HG03025 (cell line): ENCODE results near the gene RGS6.

Experiments used
- ATAC-seq: cut with Tn5 transposase; IDR thresholded peaks from one replicate; pipeline ENCODE4 v1.9.1; 2021; ENCODE audit warnings: mild to moderate bottlenecking, moderate library complexity; ENCODE audit not compliant: unreplicated experiment, low FRiP score

RGS6 gene

GRCh38 chr14:72515779-72516770, 583.8 kb downstream of the RGS6 start:
- ATAC-seq: no peak

DNA sequence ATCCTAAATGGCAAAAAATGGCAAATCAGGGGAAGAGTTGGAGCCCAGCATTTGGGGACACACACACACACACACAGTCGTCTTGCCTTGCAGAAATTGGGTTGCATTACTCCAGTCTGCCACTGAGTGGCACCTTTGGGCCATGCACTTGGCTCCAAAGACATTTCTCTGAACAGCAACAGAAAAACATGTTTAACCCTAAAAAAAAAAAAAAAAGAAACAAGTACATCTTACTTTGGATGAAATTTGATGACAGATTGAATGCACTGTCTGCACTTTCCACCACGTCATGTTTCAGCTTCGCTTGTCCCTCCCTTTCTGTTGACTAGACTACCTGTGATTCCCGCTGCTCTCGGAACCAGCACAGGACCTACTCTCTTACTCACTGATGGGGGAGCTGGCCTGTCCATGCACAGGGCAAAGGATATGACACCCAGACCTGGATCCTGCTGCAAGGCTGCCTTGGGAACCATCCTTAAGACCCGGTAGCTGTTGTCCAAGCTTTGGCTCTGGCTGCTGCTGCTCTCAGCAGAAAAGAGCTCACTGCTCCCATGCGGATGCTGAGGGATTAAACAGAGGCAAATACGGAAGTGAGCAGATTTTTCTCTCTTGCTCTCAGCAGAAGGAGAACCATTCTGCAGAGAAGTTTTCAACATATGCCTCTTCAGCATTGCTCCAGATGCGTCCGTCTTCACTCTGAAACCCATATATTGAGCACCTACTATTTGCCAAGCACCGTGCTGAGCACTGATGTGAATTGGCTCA, 584.9 kb downstream of the RGS6 start:
- no peak for ATAC-seq

DNA sequence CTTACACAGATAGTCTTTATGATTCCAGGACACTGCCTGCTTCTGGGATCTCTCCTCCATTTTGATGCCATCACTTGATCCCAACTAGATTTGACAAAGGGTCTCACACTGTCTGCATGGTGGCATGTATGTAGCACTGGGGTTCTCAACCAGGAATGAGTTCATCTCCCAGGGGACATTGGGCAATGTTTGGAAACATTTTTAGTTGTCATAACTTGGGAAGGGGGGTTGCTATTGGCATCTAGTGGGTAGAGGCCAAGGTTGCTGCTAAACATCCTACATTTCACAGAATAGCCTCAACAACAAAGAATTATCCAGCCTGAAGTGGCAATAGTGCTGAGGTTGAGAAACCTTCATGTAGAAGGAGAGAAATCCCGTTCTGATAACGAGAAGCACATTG, 585.5 kb downstream of the RGS6 start:
- no peak for ATAC-seq

GRCh38 chr14:72518809-72519377, 586.7 kb downstream of the RGS6 start:
- ATAC-seq: peak; percentile 66

DNA sequence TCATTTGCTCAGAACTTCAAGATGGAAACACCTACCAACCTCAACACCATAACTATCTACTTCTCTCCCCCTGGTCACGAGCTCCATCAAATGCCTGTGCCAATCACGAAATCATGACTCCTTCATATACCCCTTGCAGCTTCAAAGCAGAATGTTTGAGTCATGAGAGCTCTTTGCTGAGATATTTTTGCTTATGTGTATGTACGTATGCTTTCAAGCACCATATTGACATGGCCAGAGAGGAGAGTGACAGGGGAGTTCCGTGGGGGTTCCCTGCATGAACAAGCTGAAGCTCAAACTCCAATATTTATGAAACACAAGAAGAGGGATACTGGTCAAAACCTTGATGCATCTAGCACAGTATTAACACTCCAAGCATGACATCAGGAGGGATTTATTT, 587.3 kb downstream of the RGS6 start:
- peak; percentile 6 for ATAC-seq

- no peak for ATAC-seq
These were observed 588.8 kb downstream of the RGS6 start for GRCh38 chr14:72521045-72521444.

DNA sequence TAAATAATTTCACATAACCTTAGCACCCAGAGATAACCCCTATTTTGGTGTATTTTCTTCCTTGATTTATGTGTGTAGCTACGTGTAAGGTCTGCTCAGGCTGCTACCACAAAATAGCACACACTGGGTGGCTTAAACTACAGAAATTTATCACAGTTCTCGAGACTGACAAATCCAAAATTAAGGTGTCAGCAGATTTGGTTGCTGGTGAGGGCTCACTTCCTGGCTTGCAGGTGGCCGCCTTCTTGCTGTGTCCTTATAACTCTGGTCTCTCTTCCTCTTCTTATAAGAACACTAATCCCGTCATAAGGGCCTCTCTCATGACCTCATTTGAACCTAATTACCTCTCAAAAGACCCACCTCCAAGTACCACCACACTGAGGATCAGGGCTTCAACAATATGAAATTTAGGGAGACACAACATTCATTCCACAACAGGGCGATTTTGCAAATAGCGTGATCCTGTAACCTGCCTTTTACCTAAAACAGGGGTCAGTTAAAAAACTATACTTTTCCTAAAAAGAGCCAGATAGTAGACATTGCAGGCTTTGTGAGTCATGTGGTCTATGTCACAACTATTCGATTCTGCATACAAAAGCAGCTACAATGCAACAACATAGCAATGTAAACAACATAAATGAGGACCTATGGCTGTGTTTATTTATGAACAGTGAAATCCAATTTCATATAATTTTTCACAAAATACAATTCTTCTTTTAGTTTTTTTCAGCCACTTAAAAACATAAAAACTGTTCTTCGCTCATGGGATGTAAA, 589.9 kb downstream of the RGS6 start:
- ATAC-seq: no peak

DNA sequence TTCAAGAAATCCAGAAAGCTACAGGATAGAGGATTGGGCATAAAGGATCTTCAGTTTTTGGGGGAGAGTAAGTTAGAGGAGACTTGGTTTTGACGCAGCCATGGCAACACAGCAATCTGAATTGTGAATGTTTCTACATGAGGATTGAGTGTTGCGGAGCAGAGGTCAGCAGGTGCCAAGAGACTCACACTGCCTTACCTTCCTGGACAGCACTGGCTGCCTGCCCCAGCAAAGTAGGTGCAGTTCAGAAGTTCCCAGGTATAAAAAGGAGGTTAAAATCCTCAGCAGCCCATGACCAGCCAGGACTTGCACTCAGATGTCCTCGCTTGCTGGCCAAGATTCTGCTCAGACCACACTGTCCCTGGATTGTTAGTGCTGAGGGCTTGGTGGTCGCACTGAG, 590.6 kb downstream of the RGS6 start:
- no peak for ATAC-seq

GRCh38 chr14:72523424-72524294, 591.4 kb downstream of the RGS6 start:
- no peak for ATAC-seq

DNA sequence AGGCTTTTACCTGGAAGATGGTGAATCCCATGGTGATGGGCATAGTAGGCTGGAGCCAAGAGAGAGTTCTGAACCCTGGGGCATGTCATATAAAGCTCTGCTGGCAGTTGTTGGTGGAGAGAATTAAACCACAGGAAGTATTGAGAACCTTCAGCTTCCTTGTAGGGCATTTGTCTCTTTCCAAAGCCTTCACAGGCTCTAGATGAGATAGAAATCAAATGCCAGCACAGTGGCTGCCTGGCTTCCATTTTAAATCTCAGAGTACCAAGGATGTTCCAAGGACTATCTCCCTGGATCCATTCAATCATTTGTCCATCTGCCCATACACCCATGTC, 592.0 kb downstream of the RGS6 start:
- ATAC-seq: no peak

GRCh38 chr14:72525087-72525915, 593.1 kb downstream of the RGS6 start:
- ATAC-seq: no peak

- no peak for ATAC-seq
These were observed 595.4 kb downstream of the RGS6 start for GRCh38 chr14:72527591-72527990.

DNA sequence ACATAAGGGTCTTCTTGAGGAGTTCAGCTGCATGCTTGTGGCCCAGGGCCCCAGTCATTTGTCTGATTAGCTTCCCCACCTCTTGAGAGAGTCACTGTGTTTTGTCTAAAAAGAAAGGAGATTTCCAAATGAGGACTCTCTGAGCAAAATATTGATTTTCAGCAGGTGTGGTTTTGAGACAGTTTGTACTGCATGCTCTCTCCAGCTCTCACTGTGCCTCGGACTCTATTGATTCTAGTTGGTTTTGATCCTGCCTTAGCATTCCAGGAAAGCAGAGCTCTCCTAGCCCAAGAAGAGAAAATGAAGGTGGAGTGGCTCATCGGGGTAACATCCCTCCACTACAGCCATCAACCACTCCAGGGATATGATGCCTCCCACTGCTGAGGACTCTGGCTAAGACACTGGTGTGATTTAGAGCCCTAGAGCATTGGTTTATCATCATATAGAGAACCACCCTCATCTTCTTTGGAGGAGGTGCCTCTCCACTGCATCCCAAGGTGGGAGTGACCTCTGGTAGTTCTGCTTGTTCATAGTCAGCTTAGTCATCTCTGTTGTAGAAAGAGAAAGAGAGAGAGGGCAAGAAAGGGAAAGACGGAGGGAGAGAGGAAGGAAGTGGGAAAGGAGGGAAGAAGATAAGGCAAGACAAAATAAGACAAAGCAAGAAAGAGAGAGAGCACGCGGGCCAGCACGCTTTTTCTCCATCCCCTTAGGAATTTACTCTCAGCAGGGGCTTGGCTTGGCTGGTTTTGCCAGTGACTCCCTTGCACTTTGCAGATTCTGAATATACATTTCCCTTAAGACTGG, 596.0 kb downstream of the RGS6 start:
- ATAC-seq: no peak

- ATAC-seq: no peak
These were observed 596.6 kb downstream of the RGS6 start for GRCh38 chr14:72528863-72529175.

DNA sequence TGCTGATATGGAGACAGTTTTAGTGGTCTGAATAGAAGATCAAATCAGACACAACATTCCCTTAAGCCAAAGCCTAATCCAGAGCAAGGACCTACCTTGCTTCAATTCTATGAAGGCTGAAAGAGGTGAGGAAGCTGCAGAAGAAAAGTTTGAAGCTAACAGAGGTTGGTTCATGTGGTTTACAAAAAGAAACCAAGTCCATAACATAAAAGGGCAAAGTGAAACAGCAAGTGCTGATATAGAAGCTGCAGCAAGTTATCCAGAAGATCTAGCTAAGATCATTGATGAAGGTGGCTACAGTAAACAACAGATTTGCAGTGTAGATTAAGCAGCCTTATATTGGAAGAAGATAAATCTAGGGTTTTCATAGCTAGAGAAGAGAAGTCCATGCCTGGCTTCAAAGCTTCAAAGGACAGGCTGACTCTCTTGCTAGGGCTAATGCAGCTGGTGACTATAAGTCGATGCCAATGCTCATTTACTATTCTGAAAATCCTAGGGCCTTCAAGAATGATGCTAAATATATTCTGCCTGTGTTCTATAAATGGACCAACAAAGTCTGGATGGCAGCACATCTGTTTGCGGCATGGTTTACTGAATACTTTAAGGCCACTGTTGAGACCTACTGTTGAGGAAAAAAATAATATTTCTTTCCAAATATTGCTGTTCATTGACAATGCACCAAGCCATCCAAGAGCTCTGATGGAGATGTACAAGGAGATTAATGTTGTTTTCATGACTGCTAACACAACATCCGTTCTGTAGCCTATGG, 600.6 kb downstream of the RGS6 start:
- no peak for ATAC-seq

GRCh38 chr14:72535485-72535884, 603.3 kb downstream of the RGS6 start:
- no peak for ATAC-seq

- no peak for ATAC-seq
These were observed 606.2 kb downstream of the RGS6 start for GRCh38 chr14:72538387-72538786.
